SU-DHL-6 (cell line): ENCODE data around the gene CBFA2T2.

Source experiments
- CTCF ChIP-seq: fragments of 200-600 bp; sonication (generic); IDR thresholded peaks from one replicate; pipeline ENCODE4 v1.5.1; 2017; ENCODE audit warnings: antibody characterized with exemption, mild to moderate bottlenecking, low read length, moderate library complexity; ENCODE audit not compliant: insufficient read depth, poor library complexity, severe bottlenecking
- EZH2phosphoT487 ChIP-seq: fragments of 200-600 bp; sonication (generic), shearing (Covaris generic); conservative IDR thresholded peaks from 2 replicates; pipeline ENCODE4 v1.6.1; 2018; ENCODE audit warnings: mild to moderate bottlenecking, antibody characterized with exemption, low read length, moderate library complexity, mixed read lengths

GRCh38 chr20:33566781-33567603 is 77.1 kb downstream of the CBFA2T2 start:
- TF ChIP-seq CTCF (no peak), EZH2phosphoT487 (no peak)
